Kidney (tissue), 14 donors: Measurements from ENCODE around the gene EGFL6. TPM values are rescaled to one million over a fixed set of nuclear protein-coding genes. Genes with fewer than 3 reads are reported as not detected.

ENCODE experiments used
- DNase-seq, 5 donors: peaks; one replicate each; pipeline ENCODE4 v3.0.0-alpha.2; 2013 to 2020
- FAIRE-seq: peaks from 2 replicates; lab custom pipeline; 2012; peaks lifted over from hg19 to GRCh38; lab: Jason Lieb, UNC
- H3K27ac ChIP-seq, 2 donors: one replicate each; pipeline ENCODE4 v1.7.0; 2013; ENCODE audit warnings: low read depth in 2 of 2, low read length in 2 of 2, inconsistent platforms in 1 of 2
- H3K27me3 ChIP-seq: one replicate; pipeline ENCODE4 v1.7.1; 2013; ENCODE audit warnings: low read length, inconsistent platforms; ENCODE audit not compliant: control insufficient read depth, insufficient read depth
- H3K36me3 ChIP-seq, 3 donors: one replicate each; pipeline versions ENCODE4 v1.7.0 to v1.7.1; 2013; ENCODE audit warnings: low read length in 3 of 3, control low read depth in 1 of 3, inconsistent platforms in 1 of 3; ENCODE audit not compliant: insufficient read depth in 3 of 3, control insufficient read depth in 2 of 3
- H3K4me1 ChIP-seq, 3 donors: one replicate each; pipeline versions ENCODE4 v1.7.0 to v1.7.1; 2013; ENCODE audit warnings: low read length in 3 of 3, inconsistent platforms in 1 of 3, low read depth in 1 of 3; ENCODE audit not compliant: control insufficient read depth in 2 of 3, insufficient read depth in 2 of 3
- H3K4me3 ChIP-seq, 3 donors: one replicate each; pipeline versions ENCODE4 v1.7.0 to v1.8.1; 2013; ENCODE audit warnings: low read length in 3 of 3, control low read depth in 1 of 3, inconsistent platforms in 1 of 3
- H3K9ac ChIP-seq, 3 donors: one replicate each; pipeline versions ENCODE4 v1.7.0 to v1.7.1; 2013; ENCODE audit warnings: low read length in 3 of 3, control low read depth in 1 of 3, inconsistent platforms in 1 of 3
- H3K9me3 ChIP-seq, 3 donors: one replicate each; pipeline versions ENCODE4 v1.7.0 to v1.7.1; 2013; ENCODE audit warnings: low read length in 3 of 3, control low read depth in 1 of 3, inconsistent platforms in 1 of 3; ENCODE audit not compliant: control insufficient read depth in 2 of 3, insufficient read depth in 1 of 3
- CTCF ChIP-seq: IDR thresholded peaks from 3 replicates; pipeline ENCODE4 v1.5.1; 2012; ENCODE audit warnings: mild to moderate bottlenecking, moderate library complexity, borderline replicate concordance; ENCODE audit not compliant: insufficient read depth; ENCODE audit errors: extremely low read depth
- intact Hi-C: fragments of 100-400 bp; cut with DNase I; formaldehyde crosslinking; loops from one replicate; pipeline ENCODE4 v1.11.1; 2022
- polyA plus RNA-seq: library from polyadenylated mRNA; stranded (reverse); fragments of 350-450 nt; fragmentation: Illumina TruSeq; extraction: RNeasy Lipid Tissue Mini Kit (QIAGEN cat#74804); gene quantifications from one replicate; pipeline ENCODE4 v1.2.3, GENCODE V29; 2014; ENCODE audit warnings: low read depth, low replicate concordance; ENCODE audit not compliant: insufficient read depth
- total RNA-seq: library from RNA; stranded (reverse); fragmentation: NEBNext Ultra II Directional; extraction: Animal tissue kit (Norgen Biotek cat#: 25700); gene quantifications from one replicate; pipeline ENCODE4 v1.2.1, GENCODE V29; 2021
- donor health status: control.
- donor health status: control.
- donor health status: control.
- donor health status: control.
- donor health status: control.
- donor health status: DM: yes; HTN: yes; CAD: no.
- donor health status: Normal renal cell carcinoma (clear cell type).

The EGFL6 gene
- total and polyA plus RNA-seq, 2 donors from 2014 or later = 0.43 TPM; not detected in 1

DNA sequence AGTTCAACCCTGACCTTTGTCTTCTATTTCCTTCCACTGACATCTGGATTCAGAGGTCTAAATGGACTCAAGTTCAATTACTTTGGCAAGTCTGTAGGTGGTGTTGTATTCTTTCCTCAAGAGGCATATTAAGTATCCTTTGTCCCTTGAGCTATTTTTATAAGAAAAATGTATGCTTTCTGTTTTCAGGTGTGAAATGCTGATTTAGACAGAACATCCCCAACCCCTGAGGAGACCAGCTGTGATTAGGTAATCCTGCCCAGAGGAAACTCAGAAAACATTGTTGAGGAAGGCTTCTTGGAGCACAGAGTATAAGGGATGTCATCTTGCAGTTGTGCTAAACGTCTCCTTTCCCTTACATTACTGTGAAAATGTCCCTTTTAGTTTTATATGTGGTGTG, 46.6 kb upstream of the EGFL6 start:
- Histone ChIP-seq H3K9me3 (no peaks in the 10 kb centered on the region), H3K36me3 (no peaks in the 10 kb centered on the region), H3K27me3 (peaks cover 6% of the 10 kb centered on the region), H3K4me1 (no peaks in the 10 kb centered on the region), H3K9ac (no peak overlapping the region), H3K4me3 (no peak overlapping the region), H3K27ac (no peak overlapping the region)
- TF ChIP-seq CTCF = no peak
- DNase-seq (no peak), FAIRE-seq (no peak)
- intact Hi-C loops = no loop called here

GRCh38 chrX:13533726-13534125, 35.7 kb upstream of the EGFL6 start:
- Histone ChIP-seq H3K27me3 (peaks cover 13% of the 10 kb centered on the region), H3K9ac (no peak overlapping the region), H3K9me3 (no peaks in the 10 kb centered on the region), H3K4me1 (no peaks in the 10 kb centered on the region), H3K4me3 (no peak overlapping the region), H3K27ac (no peak overlapping the region), H3K36me3 (no peaks in the 10 kb centered on the region)
- DNase-seq = no peak
- TF ChIP-seq CTCF = no peak
- intact Hi-C loops = no loop called here
- FAIRE-seq = no peak

DNA sequence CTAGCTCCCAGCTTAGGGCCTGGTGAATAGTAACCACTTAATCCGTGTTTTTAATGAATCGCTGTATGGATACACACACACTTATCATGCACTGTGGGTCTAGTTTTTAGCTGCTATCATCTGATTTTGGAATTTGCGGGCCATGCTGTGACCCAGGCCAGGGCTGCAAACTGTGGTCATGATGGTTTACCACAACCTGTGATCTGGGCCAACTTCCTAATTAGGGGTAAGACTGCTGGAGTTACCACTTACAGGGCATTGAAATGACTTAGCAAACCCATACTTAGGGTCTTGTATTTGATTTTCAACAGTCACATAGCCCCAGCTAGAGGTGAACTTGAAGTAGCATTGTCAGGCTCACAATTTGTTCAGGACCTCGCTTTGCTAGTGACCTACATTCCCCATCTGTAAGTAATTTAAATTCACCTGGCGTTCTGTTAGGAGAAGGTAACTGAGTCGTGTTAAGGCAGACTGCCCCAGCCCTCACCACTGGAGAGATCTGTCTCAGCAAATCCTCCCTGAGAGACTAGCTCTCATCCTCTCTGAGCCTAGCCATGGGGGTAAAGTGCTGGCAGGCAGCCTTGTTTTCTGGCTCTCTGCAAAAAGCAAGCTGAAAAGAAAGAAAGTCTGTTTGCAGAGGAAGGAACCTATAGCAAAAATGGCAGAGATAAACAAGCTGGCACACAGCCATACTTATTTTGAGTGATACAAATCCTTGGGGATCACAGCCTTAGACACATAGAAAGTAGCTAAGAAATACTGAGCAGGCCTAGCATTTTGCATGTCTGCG, 33.8 kb upstream of the EGFL6 start:
- Histone ChIP-seq H3K27me3 (peaks cover 12% of the 10 kb centered on the region), H3K36me3 (no peaks in the 10 kb centered on the region), H3K4me1 (no peaks in the 10 kb centered on the region), H3K9ac (no peak overlapping the region), H3K9me3 (no peaks in the 10 kb centered on the region), H3K27ac (no peak overlapping the region), H3K4me3 (no peak overlapping the region)
- intact Hi-C loops = no loop called here
- no peak for TF ChIP-seq CTCF
- DNase-seq = no peak
- FAIRE-seq = no peak
